CD4-positive, alpha-beta T cell treated with Interleukin-6 at 100 ng/mL for 8 hours (primary cell): ENCODE data around the gene STH.
"Not testable (repeated sequence)": the region's sequence is repeated elsewhere in the genome, so short reads cannot be mapped to it uniquely, and the experiment has no call there.

Experiments
- DNase-seq: peaks from one replicate; pipeline ENCODE4 v3.0.0-alpha.2; 2020; ENCODE audit warnings: mixed read lengths, low spot score

STH gene

GRCh38 chr17:45998987-45999899 lies at the start of gene STH:
Gene STH, plus strand, starts transcription at chr17:45999250. Its CDS starts 30 bp downstream, at chr17:45999280.
- no peak for DNase-seq

GRCh38 chr17:45949755-45950320 lies 49.2 kb upstream of the STH start:
- no peak for DNase-seq

- DNase-seq, result no peak
These were observed 48.2 kb upstream of the STH start for GRCh38 chr17:45950888-45951287.

DNA sequence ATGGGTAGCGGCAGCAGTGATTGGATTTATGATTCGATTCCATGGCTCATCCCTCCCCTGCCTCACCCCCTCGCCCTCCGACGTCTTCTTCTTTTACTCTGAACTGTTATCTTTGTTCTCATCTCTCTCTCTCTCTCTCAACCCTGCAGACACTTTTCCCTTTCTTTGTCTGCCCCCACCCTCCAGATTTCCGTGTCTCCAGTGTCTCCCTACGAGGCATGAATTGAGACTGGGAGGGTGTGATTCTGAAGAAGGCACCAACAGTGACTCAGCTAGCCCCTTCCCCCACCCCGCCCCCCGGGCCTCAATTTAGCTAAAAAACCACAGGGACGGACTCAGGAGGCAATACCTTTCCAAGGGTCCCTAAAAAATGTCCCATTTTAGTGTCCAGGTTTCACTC lies 47.6 kb upstream of the STH start:
- no peak for DNase-seq

DNA sequence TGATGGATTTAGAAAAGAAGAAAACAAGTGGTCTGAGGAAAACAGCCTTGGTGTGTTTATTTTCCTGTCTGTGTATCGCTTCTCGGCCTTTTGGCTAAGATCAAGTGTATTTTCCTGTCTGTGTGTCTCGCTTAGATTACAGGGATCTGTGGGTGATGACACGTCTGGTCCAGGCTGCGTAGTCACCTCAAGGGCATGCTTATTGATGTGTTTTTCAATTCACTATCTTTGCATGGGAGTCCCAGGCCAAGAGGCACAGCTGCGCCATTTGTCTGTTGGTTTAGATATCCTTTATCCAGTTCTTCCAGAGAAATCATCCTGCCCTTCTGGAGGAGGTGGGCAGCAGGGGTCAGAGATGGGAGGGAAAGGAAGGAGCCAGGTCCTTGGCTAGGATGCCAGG lies 47.1 kb upstream of the STH start:
- no peak for DNase-seq

DNA sequence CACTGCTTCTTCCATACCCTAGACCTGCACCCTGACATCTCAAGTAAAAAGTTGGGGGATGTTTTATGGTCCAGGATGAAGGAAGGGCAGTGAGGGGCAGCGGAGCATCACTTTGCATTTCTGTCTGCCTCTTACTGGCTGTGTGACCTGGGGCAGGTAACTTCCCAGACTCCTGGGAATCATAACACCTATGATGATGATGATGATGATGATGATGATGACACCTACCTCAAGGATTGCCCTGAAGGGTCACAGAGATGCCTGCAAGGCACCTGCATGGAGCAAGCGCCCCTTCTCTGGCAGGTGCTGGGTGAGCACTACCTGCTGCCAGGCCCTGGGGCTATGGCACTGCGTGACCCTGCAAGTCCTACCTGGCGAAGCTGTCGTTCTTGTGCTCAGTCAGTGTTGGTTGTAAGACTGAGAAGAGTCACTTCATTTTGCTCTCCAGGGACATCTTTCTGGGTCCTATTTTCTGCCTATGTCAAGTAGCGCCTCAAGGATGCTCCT lies 46.2 kb upstream of the STH start:
- DNase-seq, result no peak

GRCh38 chr17:45953561-45953960 lies 45.5 kb upstream of the STH start:
- no peak for DNase-seq

- DNase-seq, result no peak
These were observed 44.1 kb upstream of the STH start for GRCh38 chr17:45954914-45955313.

- no peak for DNase-seq
These were observed 43.7 kb upstream of the STH start for GRCh38 chr17:45955326-45955725.

GRCh38 chr17:45956090-45956489 lies 43.0 kb upstream of the STH start:
- DNase-seq, result no peak

GRCh38 chr17:45956746-45957145 lies 42.3 kb upstream of the STH start:
- not testable (repeated sequence) for DNase-seq

- DNase-seq, result no peak
These were observed 40.7 kb upstream of the STH start for GRCh38 chr17:45958307-45958706.

DNA sequence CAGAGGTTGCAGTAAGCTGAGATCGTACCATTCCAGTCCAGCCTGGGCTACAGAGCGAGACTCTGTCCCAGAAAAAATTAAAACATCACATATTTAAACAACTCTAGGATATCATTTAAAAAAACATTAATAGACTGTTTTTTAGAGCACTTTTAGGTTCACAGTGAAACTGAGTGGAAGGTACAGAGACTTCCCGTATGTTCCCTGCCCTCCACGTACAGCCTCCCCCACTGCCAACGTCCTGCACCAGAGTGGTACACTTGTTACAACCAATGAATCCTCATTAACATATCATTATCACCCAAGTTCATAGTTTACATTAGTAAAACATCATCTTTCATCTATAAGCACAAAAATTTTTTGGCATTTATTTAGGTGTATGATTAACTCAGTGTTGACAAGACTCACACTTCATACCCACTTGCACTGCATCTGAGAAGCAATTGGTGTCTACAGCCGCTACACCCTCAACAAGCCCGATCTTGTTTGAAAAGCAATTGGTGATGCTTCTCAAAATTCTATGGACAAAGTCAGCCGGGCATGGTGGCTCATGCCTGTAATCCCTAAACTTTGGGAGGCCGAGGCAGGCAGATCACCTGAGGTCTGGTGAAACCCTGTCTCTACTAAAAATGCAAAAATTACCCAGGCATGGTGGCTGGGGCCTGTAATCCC lies 39.9 kb upstream of the STH start:
- no peak for DNase-seq

GRCh38 chr17:45960311-45960710 lies 38.7 kb upstream of the STH start:
- DNase-seq, result no peak

- DNase-seq, result no peak
These were observed 37.8 kb upstream of the STH start for GRCh38 chr17:45961206-45961605.

DNA sequence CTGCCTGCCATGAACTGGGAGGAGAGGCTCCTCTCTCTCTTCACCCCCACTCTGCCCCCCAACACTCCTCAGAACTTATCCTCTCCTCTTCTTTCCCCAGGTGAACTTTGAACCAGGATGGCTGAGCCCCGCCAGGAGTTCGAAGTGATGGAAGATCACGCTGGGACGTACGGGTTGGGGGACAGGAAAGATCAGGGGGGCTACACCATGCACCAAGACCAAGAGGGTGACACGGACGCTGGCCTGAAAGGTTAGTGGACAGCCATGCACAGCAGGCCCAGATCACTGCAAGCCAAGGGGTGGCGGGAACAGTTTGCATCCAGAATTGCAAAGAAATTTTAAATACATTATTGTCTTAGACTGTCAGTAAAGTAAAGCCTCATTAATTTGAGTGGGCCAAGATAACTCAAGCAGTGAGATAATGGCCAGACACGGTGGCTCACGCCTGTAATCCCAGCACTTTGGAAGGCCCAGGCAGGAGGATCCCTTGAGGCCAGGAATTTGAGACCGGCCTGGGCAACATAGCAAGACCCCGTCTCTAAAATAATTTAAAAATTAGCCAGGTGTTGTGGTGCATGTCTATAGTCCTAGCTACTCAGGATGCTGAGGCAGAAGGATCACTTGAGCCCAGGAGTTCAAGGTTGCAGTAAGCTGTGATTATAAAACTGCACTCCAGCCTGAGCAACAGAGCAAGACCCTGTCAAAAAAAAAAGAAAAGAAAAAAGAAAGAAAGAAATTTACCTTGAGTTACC lies 36.7 kb upstream of the STH start:
- DNase-seq, result no peak

- no peak for DNase-seq
These were observed 35.8 kb upstream of the STH start for GRCh38 chr17:45963283-45963682.

DNA sequence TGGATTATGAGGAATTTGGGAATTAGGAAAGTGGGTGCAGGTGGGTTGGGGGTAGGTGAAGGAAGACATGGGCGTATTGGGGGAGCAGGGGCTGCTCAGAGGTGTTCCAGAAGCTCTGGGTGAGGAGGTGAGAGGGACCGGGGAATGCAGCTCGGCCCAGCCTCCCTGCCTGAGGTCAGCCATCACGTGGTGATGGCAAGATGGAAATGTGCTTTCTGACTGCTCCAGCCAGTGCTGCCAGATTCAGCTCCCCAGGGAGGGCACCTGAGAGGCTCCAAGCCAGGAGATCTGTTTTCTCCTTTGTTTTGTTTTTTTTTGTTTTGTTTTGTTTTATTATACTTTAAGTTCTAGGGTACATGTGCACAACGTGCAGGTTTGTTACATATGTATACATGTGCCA lies 35.2 kb upstream of the STH start:
- DNase-seq, result no peak

DNA sequence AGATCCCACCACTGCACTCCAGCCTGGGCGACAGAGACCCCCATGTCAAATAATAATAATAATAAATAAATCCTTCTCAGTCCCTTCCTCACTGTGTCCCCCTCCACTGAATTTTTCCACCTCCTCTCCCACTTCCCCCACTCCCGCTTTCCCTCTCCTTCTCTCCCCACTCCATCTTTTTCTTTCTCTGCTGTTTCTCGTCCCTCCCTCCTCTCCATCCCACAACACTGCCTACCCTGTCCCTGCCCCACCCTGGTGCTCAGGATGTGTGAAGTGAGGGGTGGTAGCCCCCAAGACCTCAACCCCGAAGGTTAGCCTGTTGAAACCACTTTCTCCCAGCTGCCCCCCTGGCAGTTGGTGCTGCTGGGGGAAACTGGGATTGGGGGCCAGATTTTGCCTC lies 34.4 kb upstream of the STH start:
- no peak for DNase-seq

GRCh38 chr17:45965812-45966211 lies 33.2 kb upstream of the STH start:
- DNase-seq, result no peak

DNA sequence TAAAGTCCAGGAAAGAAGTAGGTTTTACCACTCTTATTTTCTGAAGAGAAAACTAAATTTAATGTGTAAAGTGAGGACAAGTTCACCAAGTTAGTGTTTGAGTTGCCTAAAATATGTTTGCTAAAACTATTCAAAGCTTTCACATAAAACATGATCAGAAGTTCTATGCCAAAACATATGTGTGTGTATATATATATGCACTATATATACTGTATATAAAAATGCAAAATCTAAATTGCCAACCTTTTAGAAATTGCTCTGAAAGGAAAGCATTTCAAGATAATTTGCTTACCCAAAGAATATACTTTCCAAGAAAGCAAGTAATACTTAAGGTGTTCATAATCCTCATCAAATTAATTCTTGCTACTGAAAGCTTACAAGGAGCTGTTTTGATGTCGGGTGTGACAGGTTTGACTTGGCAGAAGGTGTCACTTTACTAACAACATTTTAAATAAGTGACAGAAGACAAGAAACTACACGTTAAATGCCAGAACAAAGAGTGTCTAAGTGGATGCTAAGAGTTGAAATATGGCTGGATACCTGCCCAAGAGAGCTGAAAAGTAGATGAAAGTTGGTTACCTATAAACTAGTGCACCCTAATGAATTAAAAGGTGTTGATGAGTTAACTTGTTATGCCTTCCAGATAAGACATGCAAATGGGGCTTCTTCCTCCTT lies 32.3 kb upstream of the STH start:
- no peak for DNase-seq

GRCh38 chr17:45967378-45967777 lies 31.7 kb upstream of the STH start:
- DNase-seq, result no peak
